NK-92 (cell line): ENCODE data around the gene SDK1.

Experiments used
- DNase-seq: peaks from one replicate; lab custom pipeline; 2025; ENCODE audit not compliant: unreplicated experiment; lab: John Stamatoyannopoulos, UW

Gene SDK1

DNA sequence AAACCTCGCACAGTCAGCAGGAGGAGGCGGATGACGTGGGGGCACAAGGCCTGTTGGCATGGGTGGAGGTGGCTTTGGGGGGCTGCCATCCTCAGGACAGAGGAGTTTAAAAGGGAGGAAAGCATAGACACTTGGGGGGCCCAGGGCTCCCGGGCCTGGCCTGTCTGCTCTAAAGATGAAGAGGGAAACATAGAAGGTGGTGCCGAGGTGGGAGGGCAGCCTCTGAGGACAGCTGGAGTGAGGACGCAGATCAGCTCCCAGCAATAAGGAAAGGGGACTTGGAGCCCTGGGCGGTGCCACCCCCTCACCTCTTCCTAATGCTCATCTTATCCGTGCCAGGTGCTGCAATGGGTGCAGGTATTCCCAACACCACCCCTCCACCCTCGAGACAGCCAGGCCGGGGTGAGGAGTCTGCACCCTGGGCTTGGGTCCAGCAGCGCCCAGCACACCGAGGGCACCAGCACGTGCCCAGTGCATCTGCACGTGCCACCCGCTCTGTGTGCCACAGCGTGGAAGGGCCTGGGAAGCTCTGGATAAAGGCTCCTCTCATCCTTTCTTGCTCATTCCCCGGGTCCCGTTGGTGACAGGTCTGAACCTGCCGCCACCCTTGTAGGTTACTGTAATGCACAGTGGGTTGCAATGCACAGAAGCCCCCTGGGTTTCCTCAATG lies 815.0 kb downstream of the SDK1 start:
- DNase-seq: no peak

DNA sequence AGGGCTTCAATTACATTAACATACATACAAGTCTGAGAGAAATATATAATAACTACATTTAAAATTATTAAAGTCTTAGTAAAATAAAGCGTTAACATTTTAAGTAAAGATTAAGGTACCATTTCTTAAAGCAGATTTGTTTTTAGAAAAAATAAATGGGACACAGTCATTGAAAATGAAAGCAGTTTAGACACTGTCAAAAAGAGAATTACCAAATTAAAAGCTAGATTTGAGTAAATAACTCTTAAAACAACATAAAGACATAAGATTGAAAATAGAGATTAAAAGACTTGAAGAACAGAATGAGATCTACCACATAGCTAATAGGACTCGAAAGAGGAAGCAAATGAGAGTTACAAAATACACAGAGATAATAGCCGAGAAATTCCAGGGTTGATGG lies 818.8 kb downstream of the SDK1 start:
- DNase-seq: no peak

DNA sequence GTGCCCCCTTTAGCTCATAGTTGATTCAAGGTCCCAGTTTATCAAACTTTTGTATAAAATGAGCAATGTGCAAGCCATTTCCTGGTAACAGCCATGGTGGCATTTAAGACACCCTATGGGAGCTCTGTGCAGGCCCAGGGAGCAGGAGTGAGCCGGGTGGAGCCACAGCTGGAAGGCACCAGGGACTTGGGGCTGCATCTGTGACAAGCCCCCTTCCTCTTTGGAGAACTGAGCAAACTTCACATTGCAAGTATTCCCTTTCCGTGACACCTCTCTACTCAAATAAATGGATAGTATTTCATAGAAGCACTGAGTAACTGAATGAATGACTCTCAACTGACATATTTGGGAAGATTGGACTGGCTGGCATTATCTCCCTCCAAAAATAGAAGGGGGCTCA lies 822.3 kb downstream of the SDK1 start:
- no peak for DNase-seq

DNA sequence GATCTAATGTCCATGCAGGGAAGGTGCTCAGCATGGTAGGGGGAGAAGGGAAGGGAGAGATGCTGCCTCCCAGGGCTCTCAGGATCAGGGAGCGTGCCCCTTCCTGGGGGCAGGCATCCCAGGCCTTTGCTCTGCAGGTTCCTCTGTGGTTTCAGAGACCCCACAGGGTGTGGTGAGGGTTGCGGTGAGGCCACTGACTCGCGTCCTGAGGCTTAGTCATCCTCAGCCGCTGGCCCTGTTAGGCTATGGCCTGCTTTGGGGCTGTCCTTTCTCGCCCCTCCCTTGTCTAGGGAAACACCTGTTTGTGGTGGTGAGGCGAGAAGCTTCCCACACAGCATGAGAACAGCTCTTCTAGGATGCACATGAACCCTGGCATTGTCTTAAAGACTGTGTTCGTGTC lies 822.8 kb downstream of the SDK1 start:
- DNase-seq: no peak

DNA sequence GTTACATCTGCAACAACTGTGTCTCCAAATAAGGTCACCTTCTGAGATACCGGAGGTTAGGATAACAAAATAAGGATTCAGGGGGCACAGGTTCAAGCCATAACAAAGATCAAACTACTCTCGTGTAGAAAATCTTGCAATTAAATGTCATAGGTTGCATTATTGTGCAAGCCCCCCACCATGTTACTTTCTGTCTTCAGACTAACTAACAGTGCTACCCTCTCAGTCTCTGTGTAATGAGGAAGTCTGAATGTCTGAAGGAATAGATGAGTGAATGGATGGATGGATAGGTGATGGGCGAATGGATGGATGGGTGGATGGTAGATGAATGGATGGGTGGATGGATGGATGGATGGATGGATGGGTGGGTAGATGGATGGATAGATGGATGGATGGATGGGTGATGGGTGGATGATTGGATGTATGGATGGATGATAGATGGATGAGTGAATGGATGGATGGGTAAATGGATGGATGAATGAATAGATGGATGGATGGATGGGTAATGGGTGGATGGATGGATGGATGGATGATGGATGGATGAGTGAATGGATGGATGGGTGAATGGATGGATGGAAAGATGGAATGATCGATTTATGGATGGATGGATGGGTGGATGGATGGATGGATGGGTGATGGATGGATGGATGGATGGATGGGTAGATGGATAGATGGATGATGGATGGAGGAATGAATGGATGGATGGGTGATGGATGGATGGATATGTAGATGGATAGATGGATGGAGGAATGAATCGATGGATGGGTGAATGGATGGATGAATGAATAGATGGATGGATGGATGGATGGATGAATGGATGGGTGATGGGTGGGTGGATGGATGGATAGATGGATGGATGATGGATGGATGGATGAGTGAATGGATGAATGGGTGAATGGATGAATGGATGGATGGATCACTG lies 823.8 kb downstream of the SDK1 start:
- no peak for DNase-seq

DNA sequence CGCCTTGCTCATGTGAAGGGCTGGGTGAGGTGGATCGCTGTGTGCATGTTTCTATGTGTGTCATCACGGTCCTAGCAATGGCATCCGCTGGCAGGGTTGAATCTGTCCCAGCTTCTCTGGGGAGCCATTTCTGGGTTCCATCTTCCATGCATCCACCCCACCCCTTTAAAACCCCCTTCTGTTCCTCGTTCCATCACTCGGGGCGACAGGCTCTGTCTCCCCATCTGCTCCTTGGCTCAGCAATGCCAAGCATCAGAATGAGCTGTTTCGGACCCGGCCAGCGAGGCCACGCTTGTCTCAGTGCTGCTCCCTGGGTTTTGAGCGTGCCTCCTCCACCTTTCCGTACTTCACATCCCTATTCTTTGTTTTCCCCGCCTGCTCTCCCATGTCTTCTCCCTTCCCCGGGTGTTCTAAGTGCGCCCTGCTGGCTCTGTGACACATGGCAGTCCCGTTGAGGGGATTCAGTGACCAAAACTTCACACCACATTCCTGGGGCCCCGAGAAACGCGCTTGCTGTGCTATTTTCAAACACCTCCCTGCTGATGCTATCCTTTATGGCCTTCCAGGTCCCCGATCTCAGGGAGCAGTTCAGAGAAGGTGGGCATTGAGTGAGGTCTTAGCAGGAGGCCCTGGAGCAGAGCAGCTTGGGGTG lies 827.0 kb downstream of the SDK1 start:
- no peak for DNase-seq

DNA sequence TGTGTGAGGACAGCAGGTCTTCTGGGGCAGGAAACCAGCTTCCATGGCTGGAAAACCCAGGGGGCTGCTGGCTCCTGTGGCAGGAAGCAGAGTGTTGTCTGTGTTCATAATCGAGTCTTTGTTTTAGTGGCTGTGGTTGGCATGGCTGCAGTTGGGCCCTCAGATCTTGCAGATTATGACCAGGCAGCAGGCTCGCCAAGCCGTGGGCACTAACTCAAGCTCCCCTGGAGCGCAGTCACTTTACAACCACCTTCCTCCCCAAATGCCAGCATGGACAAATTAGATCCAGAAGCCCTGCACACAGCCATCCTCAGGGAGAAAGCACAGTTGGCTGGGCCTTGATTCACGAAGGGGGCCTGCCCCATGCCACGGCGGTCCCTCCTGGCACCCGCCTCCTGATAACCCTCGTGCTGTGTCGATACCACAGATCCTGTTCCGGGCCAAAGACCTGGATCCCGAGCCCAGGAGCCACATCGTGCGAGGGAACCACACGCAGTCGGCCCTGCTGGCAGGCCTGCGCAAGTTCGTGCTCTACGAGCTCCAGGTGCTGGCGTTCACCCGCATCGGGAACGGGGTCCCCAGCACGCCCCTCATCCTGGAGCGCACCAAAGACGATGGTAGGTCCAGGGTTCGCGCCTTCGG lies 828.5 kb downstream of the SDK1 start:
- no peak for DNase-seq

DNA sequence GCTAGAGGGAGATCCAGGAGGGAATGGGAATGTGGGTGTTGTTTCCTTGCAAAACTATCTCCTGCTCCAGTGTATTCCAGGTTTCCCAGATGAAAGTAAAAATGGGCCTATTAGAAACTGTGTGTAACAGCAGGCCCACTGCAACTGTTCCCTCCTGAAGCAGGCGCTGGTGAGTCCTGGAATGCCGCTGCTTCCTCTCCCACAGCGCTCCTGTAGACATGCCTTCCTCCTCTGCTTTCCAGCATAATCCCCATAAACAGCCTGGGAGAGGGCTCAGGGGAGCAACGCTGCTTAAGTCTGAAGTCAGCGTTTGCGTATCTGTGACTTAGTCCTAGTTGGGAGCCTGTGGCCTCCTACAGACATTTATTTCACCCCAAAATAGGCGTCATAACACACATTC lies 830.0 kb downstream of the SDK1 start:
- DNase-seq: no peak

DNA sequence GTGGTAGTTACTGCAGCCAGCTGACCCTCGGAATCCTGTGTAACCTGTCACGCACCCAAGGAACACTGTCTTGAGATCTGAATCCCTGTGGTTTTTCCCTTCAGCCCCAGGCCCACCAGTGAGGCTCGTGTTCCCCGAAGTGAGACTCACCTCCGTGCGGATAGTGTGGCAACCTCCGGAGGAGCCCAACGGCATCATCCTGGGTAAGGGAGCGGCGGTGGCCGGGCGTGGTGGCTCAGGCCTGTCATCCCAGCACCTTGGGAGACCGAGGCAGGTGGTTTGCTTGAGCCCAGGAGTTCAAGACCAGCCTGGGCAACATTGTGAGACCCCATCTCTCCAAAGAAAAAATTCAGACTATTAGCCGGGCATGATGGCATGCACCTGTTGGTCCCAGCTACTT lies 831.2 kb downstream of the SDK1 start:
- DNase-seq: no peak

DNA sequence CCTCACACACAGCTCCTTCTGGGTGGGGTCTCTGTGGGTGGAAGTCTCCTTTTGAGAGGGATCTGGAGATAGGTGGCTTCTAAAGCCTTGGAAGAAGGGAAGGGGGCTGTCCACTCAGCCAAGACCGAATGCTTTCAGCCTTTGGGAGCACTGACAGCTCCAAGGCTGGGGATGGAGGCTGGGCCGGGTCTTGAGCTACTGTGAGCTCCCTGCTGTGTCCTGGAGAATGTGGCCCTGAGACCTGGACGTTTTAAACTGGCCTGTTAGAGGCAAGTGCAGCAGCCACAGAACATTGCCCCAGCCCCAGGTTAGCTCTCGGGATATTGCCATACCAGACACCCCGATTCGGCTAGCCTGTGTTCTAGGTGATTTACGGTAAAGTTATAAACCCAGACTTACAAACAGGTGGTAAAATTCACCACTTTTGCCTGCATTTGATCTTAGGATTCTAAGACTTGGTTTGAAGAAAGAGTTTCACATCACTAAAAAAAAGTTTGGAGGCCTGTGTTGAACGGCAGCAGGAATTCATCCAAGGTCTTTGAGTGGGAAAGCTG lies 832.5 kb downstream of the SDK1 start:
- DNase-seq: no peak

DNA sequence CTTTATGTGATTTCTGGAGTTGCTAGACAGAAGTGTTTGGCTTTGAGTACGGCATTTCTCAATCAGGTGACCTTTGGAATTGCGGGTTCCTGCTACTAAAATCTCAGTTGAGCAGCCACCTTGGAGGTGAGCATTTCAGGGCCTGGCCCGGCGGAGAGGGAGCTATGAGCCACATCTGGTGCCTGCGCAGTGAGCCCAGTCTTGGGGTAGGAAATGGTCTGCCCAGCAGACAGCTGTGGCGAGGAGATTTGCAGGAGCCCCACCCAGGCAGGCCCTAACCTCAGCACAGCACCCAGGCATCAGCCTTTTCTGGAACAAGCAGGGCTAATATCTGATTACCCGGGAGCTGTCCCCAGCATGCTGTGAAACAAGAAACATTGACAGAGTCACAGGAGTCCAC lies 833.2 kb downstream of the SDK1 start:
- no peak for DNase-seq

DNA sequence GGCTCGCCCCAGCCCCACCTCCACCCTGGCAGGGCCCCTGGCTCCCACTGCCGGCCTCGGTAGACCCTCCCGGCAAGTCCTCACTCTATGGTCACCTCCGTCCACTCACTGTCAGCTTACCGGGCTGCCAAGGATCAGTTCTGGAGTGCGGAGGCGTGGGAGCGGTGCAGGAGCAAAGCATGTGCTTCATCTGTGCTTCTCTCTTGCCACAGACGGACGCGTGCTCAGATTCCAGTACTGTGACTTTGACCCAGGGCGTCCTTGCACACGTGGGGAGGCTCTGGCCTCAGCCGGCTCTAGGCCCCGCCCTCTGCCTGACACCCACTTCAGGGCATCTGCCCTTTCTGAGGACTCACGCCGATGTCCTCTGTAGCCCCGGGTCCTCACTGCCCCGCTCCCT lies 833.6 kb downstream of the SDK1 start:
- no peak for DNase-seq

DNA sequence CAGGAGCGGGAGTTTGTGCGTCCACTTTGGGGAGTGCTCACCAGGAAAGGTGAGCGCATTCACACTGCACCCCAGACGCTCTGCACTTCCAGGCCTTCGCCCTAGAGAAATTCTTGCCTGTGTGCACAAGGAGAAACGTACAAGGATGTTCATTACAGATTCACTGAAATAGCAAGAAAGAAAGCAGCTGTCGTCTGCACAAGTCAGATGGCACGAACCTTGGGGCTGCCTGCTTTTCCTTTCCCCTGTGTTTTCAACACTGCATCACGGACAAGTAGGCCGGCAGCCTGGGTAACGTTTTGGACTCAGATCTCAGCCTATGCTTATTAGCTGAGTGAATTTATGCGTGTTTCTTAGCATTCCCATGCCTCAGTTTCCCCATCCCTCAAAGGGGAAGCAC lies 834.2 kb downstream of the SDK1 start:
- no peak for DNase-seq

DNA sequence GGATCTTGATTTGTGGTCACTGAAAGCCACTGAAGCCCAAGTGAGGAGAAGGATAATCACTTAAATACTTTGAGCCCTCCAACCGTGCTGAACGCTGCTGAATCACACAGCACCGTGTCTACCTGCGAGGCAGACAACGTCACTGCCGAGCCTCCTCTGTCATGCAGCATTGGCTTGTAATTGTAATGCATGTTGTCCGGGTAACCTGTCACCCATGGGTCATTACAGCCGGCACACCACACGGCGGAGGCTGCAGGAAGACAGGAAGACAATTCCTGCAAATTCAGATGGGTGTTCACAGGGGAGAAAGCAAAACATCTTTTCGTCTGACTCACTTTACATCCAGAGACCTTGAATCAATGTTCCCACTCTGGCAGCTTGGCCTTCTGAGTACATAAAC lies 835.0 kb downstream of the SDK1 start:
- DNase-seq: no peak

DNA sequence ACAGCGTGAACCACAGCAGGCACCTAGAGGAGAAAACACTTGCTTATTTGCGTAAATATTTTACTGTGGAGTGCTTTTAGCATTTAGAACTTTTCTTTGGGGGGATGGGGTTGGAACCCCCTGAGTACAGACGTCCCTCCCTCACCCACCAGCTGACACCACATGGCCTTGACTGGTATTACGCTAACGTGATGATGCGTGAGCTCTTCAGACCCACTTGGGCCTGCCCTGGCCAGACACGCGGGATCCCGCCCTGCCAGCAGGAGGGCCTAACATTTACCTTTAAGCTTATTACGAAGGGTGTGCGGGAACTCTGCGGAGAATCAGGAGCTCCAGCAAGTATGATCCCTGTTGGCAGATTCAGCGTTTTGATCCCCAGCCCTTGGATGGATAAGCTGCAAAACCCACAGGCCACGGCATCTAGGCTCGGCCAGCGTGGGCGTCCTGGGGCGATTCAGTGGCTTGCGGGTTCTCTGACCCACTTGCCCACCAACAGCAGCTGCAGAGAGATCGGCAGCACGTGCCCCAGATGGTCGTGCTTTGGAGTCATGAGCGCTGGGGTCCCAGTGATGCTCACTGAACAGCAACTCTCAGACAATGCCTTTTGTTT lies 835.6 kb downstream of the SDK1 start:
- DNase-seq: no peak

DNA sequence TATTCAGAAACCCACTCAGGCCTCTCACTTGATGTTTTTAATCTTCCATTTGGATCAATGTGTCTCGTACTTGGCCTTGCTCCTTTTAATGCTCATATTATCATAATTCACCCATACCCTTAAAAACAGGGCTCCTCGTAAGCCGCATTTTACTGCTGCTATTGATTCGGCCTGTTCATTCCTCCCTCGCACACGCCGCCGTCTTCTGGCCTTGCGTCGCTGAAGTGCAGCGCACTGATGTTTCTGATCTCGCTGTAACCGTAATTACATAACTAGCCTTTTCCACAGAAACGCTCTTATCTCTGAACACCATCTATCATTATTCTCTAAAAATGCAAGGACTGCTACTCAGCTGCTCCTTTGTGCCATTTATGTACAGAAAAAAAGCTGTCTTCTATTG lies 836.5 kb downstream of the SDK1 start:
- DNase-seq: no peak

DNA sequence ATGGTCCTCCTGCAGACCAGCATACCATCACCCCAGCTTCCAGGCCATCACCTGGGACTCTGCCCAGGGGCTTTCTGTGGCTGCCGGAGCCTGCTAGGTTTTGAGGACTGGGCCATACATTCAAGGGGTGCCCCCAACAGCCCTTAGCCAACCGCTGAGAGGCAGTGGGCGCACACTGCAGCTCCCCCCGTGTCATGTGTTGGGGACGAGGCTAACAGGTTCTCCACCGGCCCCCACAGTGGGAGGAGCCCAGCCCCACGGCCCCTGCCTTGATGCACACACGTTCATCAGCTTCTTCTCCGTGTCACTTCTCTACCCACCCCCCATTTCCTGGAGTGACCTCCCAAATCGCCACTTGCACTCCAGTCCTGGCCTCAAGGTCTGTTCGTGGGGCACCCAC lies 837.8 kb downstream of the SDK1 start:
- no peak for DNase-seq

DNA sequence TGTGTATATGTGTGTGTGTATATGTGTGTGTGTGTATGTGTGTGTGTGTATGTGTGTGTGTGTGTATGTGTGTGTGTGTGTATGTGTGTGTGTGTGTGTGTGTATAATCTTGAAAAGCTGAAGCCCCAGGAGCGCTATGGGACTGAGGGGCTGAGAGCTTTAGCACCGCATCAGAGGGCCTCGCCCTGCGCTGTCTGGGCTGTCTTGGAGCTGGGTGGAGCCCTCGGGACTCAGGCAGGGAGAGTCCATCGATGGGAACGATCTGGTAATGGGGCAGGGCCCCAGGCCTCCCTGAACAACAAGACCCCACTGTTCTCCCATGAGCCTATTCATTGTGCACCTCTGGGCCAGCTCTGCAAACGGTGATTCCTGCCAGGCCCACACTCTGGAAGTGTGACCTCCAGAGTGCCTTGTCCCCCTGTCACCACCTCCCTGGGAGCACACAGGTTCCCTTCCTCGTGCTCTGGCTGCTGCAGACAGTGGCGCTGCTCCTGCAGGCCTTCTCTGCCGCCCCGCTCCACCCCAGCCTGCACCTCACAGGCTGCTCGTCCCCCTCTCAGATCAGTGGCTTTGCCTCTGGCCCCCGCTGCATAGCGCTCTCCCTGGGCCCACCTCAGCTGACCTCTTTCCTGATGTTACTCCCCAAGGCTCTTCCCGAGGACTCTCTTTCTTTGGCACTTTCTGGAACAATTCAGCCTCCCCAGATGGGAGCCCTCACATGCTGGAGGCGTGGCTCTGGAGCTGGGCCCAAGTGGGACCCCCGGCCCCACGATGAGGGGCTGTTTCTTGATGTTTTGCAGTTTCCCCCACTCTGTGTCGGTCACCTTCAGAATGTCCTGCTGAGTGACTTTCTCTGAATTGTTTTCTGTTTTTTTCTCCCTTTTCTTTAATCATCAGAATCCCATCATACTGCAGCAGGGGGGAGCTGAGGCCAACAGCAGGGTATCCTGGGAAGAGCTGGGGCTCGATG lies 838.9 kb downstream of the SDK1 start:
- no peak for DNase-seq

DNA sequence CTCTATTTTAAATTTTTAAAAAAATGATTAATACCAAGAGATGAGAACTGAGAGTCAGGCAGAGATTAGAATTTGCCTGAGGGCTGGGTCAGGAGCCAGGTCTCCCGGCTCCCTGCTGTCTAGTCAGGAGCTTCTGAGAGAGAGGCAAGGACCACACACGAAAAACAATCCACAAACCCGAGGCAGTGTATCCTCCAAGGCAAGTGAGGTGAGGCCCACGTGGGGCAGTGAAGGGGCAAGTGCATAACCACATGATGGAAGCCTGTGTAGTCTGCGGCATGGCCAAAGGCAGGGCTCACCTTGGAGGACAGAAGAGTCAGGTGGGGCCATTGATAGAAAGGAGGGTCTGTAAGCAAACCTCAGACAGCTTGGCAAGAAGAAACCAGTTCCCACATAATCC lies 839.9 kb downstream of the SDK1 start:
- DNase-seq: no peak

DNA sequence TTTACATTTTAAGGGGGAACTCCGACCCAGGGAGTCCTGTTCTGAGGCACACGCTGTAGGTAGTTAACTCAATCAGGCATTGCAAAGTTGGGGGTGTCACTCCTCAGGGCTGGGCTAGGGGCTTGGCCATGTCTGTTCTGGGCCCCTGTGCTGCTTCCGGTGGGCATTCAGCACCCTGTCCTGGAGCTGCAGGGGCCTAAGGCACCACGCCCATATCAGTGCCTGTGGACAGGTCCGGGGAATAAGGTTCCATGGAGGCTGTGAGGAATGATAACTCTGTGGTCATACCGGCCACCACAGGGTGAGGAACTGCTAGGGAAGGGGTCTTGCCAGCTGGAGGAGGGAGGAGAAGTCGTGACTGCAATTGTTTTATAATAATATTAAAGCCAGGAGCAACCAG lies 842.0 kb downstream of the SDK1 start:
- no peak for DNase-seq
